Smooth muscle cell (in vitro differentiated cells): ENCODE measurements around the gene EXOC6B. TPM values are rescaled to one million over a fixed set of nuclear protein-coding genes. Genes with fewer than 3 reads are reported as not detected.

Source experiments
- DNase-seq: peaks from one replicate; lab custom pipeline; 2025; ENCODE audit not compliant: unreplicated experiment; lab: John Stamatoyannopoulos, UW
- H2AFZ ChIP-seq: fragments of 200-600 bp; sonication (generic); 2 replicates; pipeline ENCODE4 v1.6.0; 2016; ENCODE audit warnings: antibody characterized with exemption, low read depth, mild to moderate bottlenecking
- H3F3A ChIP-seq: fragments of 200-600 bp; sonication (generic); 2 replicates; pipeline ENCODE4 v1.6.0; 2017; ENCODE audit warnings: antibody characterized with exemption, low read depth
- H3K27ac ChIP-seq: fragments of 200-600 bp; sonication (generic); 2 replicates; pipeline ENCODE4 v1.5.1; 2016; ENCODE audit warnings: low read depth, mild to moderate bottlenecking
- H3K27me3 ChIP-seq: fragments of 200-600 bp; sonication (generic); 2 replicates; pipeline ENCODE4 v1.6.1; 2016; ENCODE audit warnings: low read depth, mild to moderate bottlenecking
- H3K36me3 ChIP-seq: fragments of 200-600 bp; sonication (generic); 2 replicates; pipeline ENCODE4 v1.5.1; 2016; ENCODE audit warnings: low read depth
- H3K4me1 ChIP-seq: fragments of 200-600 bp; sonication (generic); 2 replicates; pipeline ENCODE4 v1.5.1; 2016; ENCODE audit warnings: low read depth
- H3K4me2 ChIP-seq: fragments of 200-600 bp; sonication (generic); 2 replicates; pipeline ENCODE4 v1.6.0; 2016; ENCODE audit warnings: mild to moderate bottlenecking
- H3K4me3 ChIP-seq: fragments of 200-600 bp; sonication (generic); 2 replicates; pipeline ENCODE4 v1.5.1; 2016; ENCODE audit warnings: mild to moderate bottlenecking
- H3K79me2 ChIP-seq: fragments of 200-600 bp; sonication (generic); 2 replicates; pipeline ENCODE4 v1.6.0; 2016; ENCODE audit warnings: low read depth, mild to moderate bottlenecking
- H3K9ac ChIP-seq: fragments of 200-600 bp; sonication (generic); 2 replicates; pipeline ENCODE4 v1.6.0; 2016; ENCODE audit warnings: low read depth
- H3K9me3 ChIP-seq: fragments of 200-600 bp; sonication (generic); replicated peaks from 2 replicates; pipeline ENCODE4 v1.5.1; 2016; ENCODE audit warnings: low read depth
- H4K20me1 ChIP-seq: fragments of 200-600 bp; sonication (generic); 2 replicates; pipeline ENCODE4 v1.6.0; 2016; ENCODE audit warnings: low read depth
- WGBS: methylation state at CpG from one replicate; pipeline ENCODE4 v1.1.7; 2016; ENCODE audit warnings: low lambda C conversion rate; 5-methylcytosine and 5-hydroxymethylcytosine counted together
- polyA plus RNA-seq: library from polyadenylated mRNA; unstranded; fragments of >200 nt; fragmentation: Nextera tagmentation; extraction: Ambion mirVana; gene quantifications from 2 replicates; pipeline ENCODE4 v1.2.1, GENCODE V29; 2016
- total RNA-seq: library from RNA; depleted of rRNA; stranded (reverse); fragments of >200 nt; gene quantifications from 2 replicates; pipeline ENCODE4 v1.2.3, GENCODE V29; 2014
- TF ChIP-seq, protein P1 (sequence below): fragments of 200-600 bp; sonication (generic); IDR thresholded peaks from 2 replicates; pipeline ENCODE4 v1.5.1; 2017; ENCODE audit warnings: borderline replicate concordance, mild to moderate bottlenecking, antibody characterized with exemption; ENCODE audit not compliant: insufficient read depth, poor library complexity, severe bottlenecking

Gene EXOC6B
- total and polyA plus RNA-seq, 2 experiments from 2014 or later, result 6.9 to 19.7 TPM

DNA sequence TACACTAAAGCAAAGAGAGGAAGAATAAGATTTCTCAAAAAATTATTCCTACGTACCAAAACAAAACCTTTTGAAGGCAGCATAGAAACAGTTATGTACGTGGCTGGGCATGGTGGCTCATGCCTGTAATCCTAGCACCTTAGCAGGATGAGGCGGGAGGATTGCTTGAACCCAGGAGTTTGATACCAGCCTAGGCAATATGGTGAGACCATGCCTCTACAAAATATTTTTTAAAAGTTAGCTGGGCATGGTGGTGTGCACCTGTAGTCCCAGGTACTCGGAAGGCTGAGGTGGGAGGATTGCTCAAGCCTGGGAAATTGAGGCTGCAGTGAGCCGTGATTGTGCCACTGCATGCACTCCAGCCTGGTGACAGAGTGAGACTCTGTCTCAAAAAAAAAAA is 663.3 kb downstream of the EXOC6B start:
- H3K36me3 ChIP-seq, result no peaks in the 10 kb centered on the region
- no peak overlapping the region for H3K4me3 ChIP-seq
- TF ChIP-seq, protein P1, sequence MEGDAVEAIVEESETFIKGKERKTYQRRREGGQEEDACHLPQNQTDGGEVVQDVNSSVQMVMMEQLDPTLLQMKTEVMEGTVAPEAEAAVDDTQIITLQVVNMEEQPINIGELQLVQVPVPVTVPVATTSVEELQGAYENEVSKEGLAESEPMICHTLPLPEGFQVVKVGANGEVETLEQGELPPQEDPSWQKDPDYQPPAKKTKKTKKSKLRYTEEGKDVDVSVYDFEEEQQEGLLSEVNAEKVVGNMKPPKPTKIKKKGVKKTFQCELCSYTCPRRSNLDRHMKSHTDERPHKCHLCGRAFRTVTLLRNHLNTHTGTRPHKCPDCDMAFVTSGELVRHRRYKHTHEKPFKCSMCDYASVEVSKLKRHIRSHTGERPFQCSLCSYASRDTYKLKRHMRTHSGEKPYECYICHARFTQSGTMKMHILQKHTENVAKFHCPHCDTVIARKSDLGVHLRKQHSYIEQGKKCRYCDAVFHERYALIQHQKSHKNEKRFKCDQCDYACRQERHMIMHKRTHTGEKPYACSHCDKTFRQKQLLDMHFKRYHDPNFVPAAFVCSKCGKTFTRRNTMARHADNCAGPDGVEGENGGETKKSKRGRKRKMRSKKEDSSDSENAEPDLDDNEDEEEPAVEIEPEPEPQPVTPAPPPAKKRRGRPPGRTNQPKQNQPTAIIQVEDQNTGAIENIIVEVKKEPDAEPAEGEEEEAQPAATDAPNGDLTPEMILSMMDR, result no peak
- H4K20me1 ChIP-seq, result no peaks in the 10 kb centered on the region
- no peaks in the 10 kb centered on the region for H3K4me1 ChIP-seq
- H2AFZ ChIP-seq, result no peak overlapping the region
- H3K9me3 ChIP-seq, result no peaks in the 10 kb centered on the region
- no peak overlapping the region for H3K27ac ChIP-seq
- peaks cover 16% of the 10 kb centered on the region for H3K27me3 ChIP-seq
- no peaks in the 10 kb centered on the region for H3F3A ChIP-seq
- 93% methylated on average over 5 of the region's 5 CpGs for WGBS
- no peak overlapping the region for H3K9ac ChIP-seq
- no peak overlapping the region for H3K4me2 ChIP-seq
- DNase-seq, result no peak
- H3K79me2 ChIP-seq, result no peaks in the 10 kb centered on the region

- no peak overlapping the region for H3K27ac ChIP-seq
- no peaks in the 10 kb centered on the region for H4K20me1 ChIP-seq
- H2AFZ ChIP-seq, result no peak overlapping the region
- H3K4me2 ChIP-seq, result no peak overlapping the region
- 92% methylated on average over 12 of the region's 12 CpGs for WGBS
- no peaks in the 10 kb centered on the region for H3K4me1 ChIP-seq
- no peaks in the 10 kb centered on the region for H3K9me3 ChIP-seq
- H3F3A ChIP-seq, result no peaks in the 10 kb centered on the region
- H3K4me3 ChIP-seq, result no peak overlapping the region
- TF ChIP-seq, protein P1, result no peak
- H3K9ac ChIP-seq, result no peak overlapping the region
- no peaks in the 10 kb centered on the region for H3K36me3 ChIP-seq
- DNase-seq, result no peak
- no peaks in the 10 kb centered on the region for H3K79me2 ChIP-seq
- H3K27me3 ChIP-seq, result peaks cover 37% of the 10 kb centered on the region
Observed at GRCh38 chr2:72159211-72159993, 666.4 kb downstream of the EXOC6B start.

- Histone ChIP-seq H3K27me3 (peaks cover 33% of the 10 kb centered on the region), H3K36me3 (no peaks in the 10 kb centered on the region), H3K9ac (no peak overlapping the region), H3K9me3 (no peaks in the 10 kb centered on the region), H2AFZ (no peak overlapping the region), H3K4me2 (no peak overlapping the region), H3K27ac (no peak overlapping the region), H4K20me1 (no peaks in the 10 kb centered on the region), H3F3A (no peaks in the 10 kb centered on the region), H3K4me3 (no peak overlapping the region), H3K79me2 (no peaks in the 10 kb centered on the region), H3K4me1 (no peaks in the 10 kb centered on the region)
- TF ChIP-seq, protein P1, result no peak
- DNase-seq, result no peak
- WGBS, result 92% methylated on average over 8 of the region's 8 CpGs
Observed at GRCh38 chr2:72157871-72158771, 667.7 kb downstream of the EXOC6B start.
